ENCODE data around the gene MSANTD3. TPM values are rescaled to one million over a fixed set of nuclear protein-coding genes. Genes with fewer than 3 reads are reported as not detected.
"Not testable (repeated sequence)": the region's sequence is repeated elsewhere in the genome, so short reads cannot be mapped to it uniquely, and the experiment has no call there.

MSANTD3 gene
- total RNA-seq: 10 to 100 TPM; 13.4 to 16.3 TPM

- ChIA-PET CTCF (interaction anchor here (0.6 to 1.3 kb wide), 3 partner anchors 15 to 425 kb away, joined by 3 read pairs; no protein-coding TSS in a partner anchor), POLR2A (no interaction called here)
- peak; percentile 47 for DNase-seq
- Mint-ChIP-seq H3K27ac (peak within 1 kb of the TSS; percentile 95), H3K4me3 (peak within 1 kb of the TSS; percentile 90), H3K27me3 (peaks cover 13% of the 10 kb centered on the region), H3K36me3 (ENCODE audit: low read depth) (peaks cover 3% of the 10 kb centered on the region), H3K4me1 (peaks cover 27% of the 10 kb centered on the region), H3K9me3 (no peaks in the 10 kb centered on the region)
Measured at GRCh38 chr9:100426530-100427365, at the start of gene MSANTD3. MSANTD3 (plus strand) TSS chr9:100427143; CDS start chr9:100441939, 14,796 bp downstream.

GRCh38 chr9:100379862-100380261, 47.1 kb upstream of the MSANTD3 start:
- no peaks in the 10 kb centered on the region for H3K27me3 Mint-ChIP-seq
- H3K36me3 Mint-ChIP-seq (ENCODE audit: low read depth): no peaks in the 10 kb centered on the region
- POLR2A ChIA-PET: no interaction called here
- no peak overlapping the region for H3K4me3 Mint-ChIP-seq
- H3K27ac Mint-ChIP-seq: no peak overlapping the region
- peaks cover 2% of the 10 kb centered on the region for H3K9me3 Mint-ChIP-seq
- H3K4me1 Mint-ChIP-seq: no peaks in the 10 kb centered on the region
- CTCF ChIA-PET: no interaction called here
- DNase-seq: no peak

GRCh38 chr9:100392989-100393388, 34.0 kb upstream of the MSANTD3 start:
- H3K27me3 Mint-ChIP-seq; CTCF ChIA-PET; H3K9me3 Mint-ChIP-seq; POLR2A ChIA-PET; DNase-seq; H3K36me3 Mint-ChIP-seq (ENCODE audit: low read depth); H3K27ac Mint-ChIP-seq; H3K4me3 Mint-ChIP-seq; H3K4me1 Mint-ChIP-seq: not testable (repeated sequence)

DNA sequence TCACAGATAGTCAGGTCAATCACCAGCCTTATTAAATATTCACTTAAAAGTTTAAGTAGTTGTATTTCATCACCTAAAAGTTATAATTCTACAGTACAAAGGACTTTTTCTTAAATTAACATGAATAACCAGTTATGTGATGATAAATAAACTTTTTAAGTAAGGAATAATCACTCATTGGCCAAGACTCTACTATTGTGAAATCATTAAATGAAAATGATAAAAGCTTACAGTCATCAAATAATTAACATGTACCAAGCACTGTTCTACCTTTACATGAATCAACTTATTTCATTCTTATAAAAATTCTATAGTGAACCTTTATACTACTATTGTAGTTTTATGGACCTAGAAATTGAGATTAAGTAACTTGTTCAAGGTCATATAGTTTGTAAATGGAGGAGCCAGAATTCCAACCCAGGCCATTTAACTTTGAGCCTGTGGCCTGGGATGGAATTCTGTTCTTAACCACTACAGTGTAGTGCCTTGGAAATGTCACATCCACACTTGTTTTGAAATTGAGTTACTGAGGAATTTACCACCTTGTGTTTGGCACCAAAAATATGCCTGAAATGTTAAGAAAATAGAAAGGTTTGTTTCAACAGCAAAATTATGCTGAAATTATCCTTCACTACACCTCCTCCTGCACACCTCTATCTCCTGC, 32.8 kb upstream of the MSANTD3 start:
- CTCF ChIA-PET: no interaction called here
- no peak for DNase-seq
- Mint-ChIP-seq H3K27me3 (peaks cover 3% of the 10 kb centered on the region), H3K36me3 (ENCODE audit: low read depth) (no peaks in the 10 kb centered on the region), H3K4me1 (no peaks in the 10 kb centered on the region), H3K4me3 (no peak overlapping the region), H3K27ac (no peak overlapping the region), H3K9me3 (peaks cover 3% of the 10 kb centered on the region)
- POLR2A ChIA-PET: no interaction called here

DNA sequence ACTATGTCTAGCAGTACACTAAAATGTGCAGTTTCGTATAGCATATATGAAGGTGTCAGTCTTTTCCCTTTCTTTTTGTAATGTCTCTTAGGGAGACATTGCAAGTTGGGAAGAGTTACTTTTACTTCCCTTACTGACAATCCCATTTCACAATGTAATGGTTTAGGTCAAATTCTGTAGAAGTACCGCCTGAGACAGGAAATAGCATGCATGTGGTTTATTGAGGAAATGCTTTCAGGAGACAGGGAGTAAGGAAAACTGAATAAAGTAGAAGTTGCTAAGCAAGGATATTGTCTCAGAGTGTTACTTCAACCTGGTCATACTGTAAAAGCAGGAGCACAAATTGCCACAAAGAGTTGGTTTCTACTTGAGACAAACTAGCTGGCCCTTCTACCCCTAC, 32.1 kb upstream of the MSANTD3 start:
- Mint-ChIP-seq H3K27ac (no peak overlapping the region), H3K9me3 (peaks cover 3% of the 10 kb centered on the region), H3K36me3 (ENCODE audit: low read depth) (no peaks in the 10 kb centered on the region), H3K27me3 (peaks cover 3% of the 10 kb centered on the region), H3K4me3 (no peak overlapping the region), H3K4me1 (no peaks in the 10 kb centered on the region)
- no peak for DNase-seq
- CTCF ChIA-PET: no interaction called here
- POLR2A ChIA-PET: no interaction called here

- no peak for DNase-seq
- no peaks in the 10 kb centered on the region for H3K4me1 Mint-ChIP-seq
- peaks cover 10% of the 10 kb centered on the region for H3K27me3 Mint-ChIP-seq
- H3K36me3 Mint-ChIP-seq (ENCODE audit: low read depth): no peaks in the 10 kb centered on the region
- ChIA-PET POLR2A (no interaction called here), CTCF (no interaction called here)
- no peaks in the 10 kb centered on the region for H3K9me3 Mint-ChIP-seq
- no peak overlapping the region for H3K4me3 Mint-ChIP-seq
- no peak overlapping the region for H3K27ac Mint-ChIP-seq
Measured at GRCh38 chr9:100396769-100397168, 30.2 kb upstream of the MSANTD3 start.

GRCh38 chr9:100397529-100398266, 29.2 kb upstream of the MSANTD3 start:
- Mint-ChIP-seq H3K4me1 (no peaks in the 10 kb centered on the region), H3K4me3 (no peak overlapping the region), H3K27ac (no peak overlapping the region), H3K36me3 (ENCODE audit: low read depth) (no peaks in the 10 kb centered on the region), H3K27me3 (peaks cover 10% of the 10 kb centered on the region), H3K9me3 (no peaks in the 10 kb centered on the region)
- no peak for DNase-seq
- CTCF ChIA-PET: no interaction called here
- POLR2A ChIA-PET: no interaction called here

DNA sequence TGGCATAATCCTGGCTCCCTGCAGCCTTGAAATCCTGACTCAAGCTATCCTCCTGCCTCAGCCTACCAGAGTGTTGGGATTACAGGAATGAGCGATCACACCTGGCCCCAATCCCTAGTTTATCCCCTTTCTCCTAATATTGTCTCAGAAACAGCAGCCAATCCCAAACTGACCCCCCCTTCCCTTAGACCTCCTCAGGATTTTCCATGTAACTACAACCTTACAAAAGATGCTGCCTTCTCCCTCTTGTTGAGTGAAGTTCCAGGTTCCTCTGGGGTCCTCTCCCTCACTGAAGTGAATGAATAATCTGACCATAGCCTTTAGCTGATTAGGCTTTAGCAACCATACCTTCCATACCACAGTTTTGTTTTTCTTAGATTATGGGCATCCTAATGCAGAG, 25.9 kb upstream of the MSANTD3 start:
- Mint-ChIP-seq H3K36me3 (ENCODE audit: low read depth) (no peaks in the 10 kb centered on the region), H3K27me3 (peaks cover 10% of the 10 kb centered on the region), H3K4me1 (no peaks in the 10 kb centered on the region), H3K27ac (no peak overlapping the region), H3K4me3 (no peak overlapping the region), H3K9me3 (no peaks in the 10 kb centered on the region)
- DNase-seq: no peak
- ChIA-PET POLR2A (no interaction called here), CTCF (interaction anchor here (1.1 kb wide), 1 partner anchor 15 kb away, joined by 5 read pairs; no protein-coding TSS in a partner anchor)

DNA sequence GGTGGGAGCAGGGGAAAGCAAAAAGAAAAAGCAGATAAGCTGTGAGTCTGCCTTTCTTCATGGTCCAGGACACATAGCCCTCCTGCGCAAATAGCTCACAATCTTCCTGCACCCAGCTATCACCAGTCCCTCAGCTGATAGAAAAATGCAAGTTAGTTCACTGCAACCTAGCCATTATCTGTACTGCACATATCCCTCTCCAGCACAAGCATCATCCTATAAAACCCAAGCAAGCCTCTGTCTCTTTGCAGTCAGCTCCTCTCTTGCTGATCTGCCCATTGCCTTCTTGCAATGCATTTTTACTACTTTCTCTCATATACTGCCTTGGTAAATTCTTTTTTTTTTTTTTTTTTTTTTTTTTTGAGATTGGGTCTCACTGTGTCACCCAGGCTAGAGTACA, 20.0 kb upstream of the MSANTD3 start:
- peaks cover 19% of the 10 kb centered on the region for H3K27me3 Mint-ChIP-seq
- H3K4me1 Mint-ChIP-seq: peaks cover 13% of the 10 kb centered on the region
- ChIA-PET CTCF (interaction anchor here (0.7 to 1.2 kb wide), 2 partner anchors 24 to 53 kb away, joined by 3 read pairs; no protein-coding TSS in a partner anchor), POLR2A (no interaction called here)
- peaks cover 2% of the 10 kb centered on the region for H3K36me3 Mint-ChIP-seq (ENCODE audit: low read depth)
- H3K4me3 Mint-ChIP-seq: no peak overlapping the region
- DNase-seq: no peak
- no peak overlapping the region for H3K27ac Mint-ChIP-seq
- H3K9me3 Mint-ChIP-seq: peaks cover 4% of the 10 kb centered on the region

DNA sequence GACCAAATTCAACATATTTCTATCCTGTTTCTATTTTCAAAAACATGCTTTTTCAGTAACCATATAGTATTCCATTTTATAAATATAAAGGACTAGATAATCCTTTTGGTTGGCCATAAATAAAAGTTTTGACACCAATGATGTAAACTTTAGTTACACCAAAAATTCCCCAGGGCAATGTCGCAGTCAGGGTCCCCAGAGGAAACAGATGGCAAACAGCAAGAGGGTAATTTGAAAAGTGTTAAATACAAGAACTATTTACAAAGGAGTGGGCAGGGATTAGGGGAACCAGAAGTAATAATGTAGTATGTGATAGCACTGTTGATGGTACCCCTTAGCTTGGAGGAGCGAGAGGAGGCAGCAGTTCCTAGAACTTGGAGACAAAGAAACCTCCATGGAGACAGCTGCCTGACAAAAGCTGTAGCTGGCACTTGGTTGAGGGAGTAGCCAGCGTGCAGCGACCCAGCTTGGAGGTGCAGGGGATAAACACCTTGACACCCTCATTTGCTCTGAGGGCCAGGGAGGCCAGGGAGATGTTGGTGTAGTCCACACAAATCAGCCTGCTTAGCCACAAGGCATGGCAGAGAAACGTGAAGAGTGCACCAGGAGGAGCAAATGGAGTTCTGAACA, 18.3 kb upstream of the MSANTD3 start:
- DNase-seq: no peak
- CTCF ChIA-PET: no interaction called here
- Mint-ChIP-seq H3K9me3 (peaks cover 5% of the 10 kb centered on the region), H3K27me3 (peaks cover 19% of the 10 kb centered on the region), H3K4me1 (peaks cover 19% of the 10 kb centered on the region), H3K36me3 (ENCODE audit: low read depth) (peaks cover 3% of the 10 kb centered on the region), H3K4me3 (no peak overlapping the region), H3K27ac (no peak overlapping the region)
- POLR2A ChIA-PET: no interaction called here

GRCh38 chr9:100409176-100409556, 17.8 kb upstream of the MSANTD3 start:
- CTCF ChIA-PET: no interaction called here
- peaks cover 3% of the 10 kb centered on the region for H3K36me3 Mint-ChIP-seq (ENCODE audit: low read depth)
- POLR2A ChIA-PET: no interaction called here

GRCh38 chr9:100411472-100412283, 15.3 kb upstream of the MSANTD3 start:
- peaks cover 19% of the 10 kb centered on the region for H3K4me1 Mint-ChIP-seq
- peak; percentile 86 for DNase-seq
- peaks cover 3% of the 10 kb centered on the region for H3K36me3 Mint-ChIP-seq (ENCODE audit: low read depth)
- ChIA-PET CTCF (interaction anchor here (1.0 kb wide), 2 partner anchors 12 to 89 kb away, joined by 3 to 6 read pairs; no protein-coding TSS in a partner anchor), POLR2A (no interaction called here)
- peak overlapping the region; percentile 72 for H3K4me3 Mint-ChIP-seq
- peak overlapping the region; percentile 76 for H3K27ac Mint-ChIP-seq
- peaks cover 20% of the 10 kb centered on the region for H3K27me3 Mint-ChIP-seq
- peaks cover 5% of the 10 kb centered on the region for H3K9me3 Mint-ChIP-seq

More at GRCh38 chr9:100409176-100409556, 17.8 kb upstream of the MSANTD3 start:
- peaks cover 19% of the 10 kb centered on the region for H3K4me1 Mint-ChIP-seq
- peaks cover 5% of the 10 kb centered on the region for H3K9me3 Mint-ChIP-seq
- peaks cover 19% of the 10 kb centered on the region for H3K27me3 Mint-ChIP-seq
- no peak overlapping the region for H3K27ac Mint-ChIP-seq
- no peak overlapping the region for H3K4me3 Mint-ChIP-seq
- DNase-seq: no peak

All from activated CD4-positive, alpha-beta T cell treated with anti-CD3 and anti-CD28 coated beads, Interleukin-2, amount 10 ng/mL, durations not matched to agents 7 days and 5 days (primary cell).